ENCODE measurements around the gene USH1C.

- TF ChIP-seq CTCF (IDR thresholded peaks at IDR 0.05; ENCODE audit: low read depth, low read length) (no peak), EZH2phosphoT487 (IDR thresholded peaks at IDR 0.05; ENCODE audit: low read depth) (no peak)
Measured at GRCh38 chr11:17500673-17501072, 43.5 kb downstream of the USH1C start.

All from OCI-LY3 (cell line).